ENCODE measurements around the gene MTHFD2L. TPM values are rescaled to one million over a fixed set of nuclear protein-coding genes. Genes with fewer than 3 reads are reported as not detected.
A peak's percentile ranks its signal among the peaks of the same experiment; 100 is the strongest.

Gene MTHFD2L
- total RNA-seq, 1 donor from 2014 or later: 13.6 TPM

DNA sequence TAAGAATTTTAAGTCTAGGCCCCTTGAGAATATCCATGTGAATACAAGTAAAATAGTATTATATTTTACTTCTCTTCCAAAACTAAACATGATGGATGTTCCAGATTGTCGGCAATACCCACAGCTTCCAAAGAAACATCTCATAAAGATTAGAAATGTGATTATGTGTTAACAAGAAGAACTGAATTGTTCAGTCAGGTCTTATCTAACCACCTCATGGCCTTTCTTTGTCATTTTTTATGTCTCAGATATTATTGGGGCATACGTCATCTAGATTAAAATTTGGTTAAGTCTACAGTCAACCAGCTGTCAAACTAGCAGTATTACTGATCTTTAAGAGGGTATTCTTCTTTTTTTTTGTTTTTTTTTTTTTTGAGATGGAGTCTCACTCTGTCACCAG lies 160.4 kb downstream of the MTHFD2L start:
- Mint-ChIP-seq H3K27me3 (ENCODE audit: unreplicated experiment) (no peaks in the 10 kb centered on the region), H3K9me3 (ENCODE audit: unreplicated experiment) (no peaks in the 10 kb centered on the region), H3K27ac (ENCODE audit: unreplicated experiment) (no peak overlapping the region), H3K36me3 (ENCODE audit: low read depth, unreplicated experiment) (no peaks in the 10 kb centered on the region), H3K4me1 (ENCODE audit: unreplicated experiment) (no peaks in the 10 kb centered on the region), H3K4me3 (ENCODE audit: unreplicated experiment) (no peak overlapping the region)
- no peak for DNase-seq (ENCODE audit: low spot score)
- TF ChIP-seq, protein P1, sequence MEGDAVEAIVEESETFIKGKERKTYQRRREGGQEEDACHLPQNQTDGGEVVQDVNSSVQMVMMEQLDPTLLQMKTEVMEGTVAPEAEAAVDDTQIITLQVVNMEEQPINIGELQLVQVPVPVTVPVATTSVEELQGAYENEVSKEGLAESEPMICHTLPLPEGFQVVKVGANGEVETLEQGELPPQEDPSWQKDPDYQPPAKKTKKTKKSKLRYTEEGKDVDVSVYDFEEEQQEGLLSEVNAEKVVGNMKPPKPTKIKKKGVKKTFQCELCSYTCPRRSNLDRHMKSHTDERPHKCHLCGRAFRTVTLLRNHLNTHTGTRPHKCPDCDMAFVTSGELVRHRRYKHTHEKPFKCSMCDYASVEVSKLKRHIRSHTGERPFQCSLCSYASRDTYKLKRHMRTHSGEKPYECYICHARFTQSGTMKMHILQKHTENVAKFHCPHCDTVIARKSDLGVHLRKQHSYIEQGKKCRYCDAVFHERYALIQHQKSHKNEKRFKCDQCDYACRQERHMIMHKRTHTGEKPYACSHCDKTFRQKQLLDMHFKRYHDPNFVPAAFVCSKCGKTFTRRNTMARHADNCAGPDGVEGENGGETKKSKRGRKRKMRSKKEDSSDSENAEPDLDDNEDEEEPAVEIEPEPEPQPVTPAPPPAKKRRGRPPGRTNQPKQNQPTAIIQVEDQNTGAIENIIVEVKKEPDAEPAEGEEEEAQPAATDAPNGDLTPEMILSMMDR (IDR thresholded peaks at IDR 0.05; ENCODE audit: unreplicated experiment): no peak

DNA sequence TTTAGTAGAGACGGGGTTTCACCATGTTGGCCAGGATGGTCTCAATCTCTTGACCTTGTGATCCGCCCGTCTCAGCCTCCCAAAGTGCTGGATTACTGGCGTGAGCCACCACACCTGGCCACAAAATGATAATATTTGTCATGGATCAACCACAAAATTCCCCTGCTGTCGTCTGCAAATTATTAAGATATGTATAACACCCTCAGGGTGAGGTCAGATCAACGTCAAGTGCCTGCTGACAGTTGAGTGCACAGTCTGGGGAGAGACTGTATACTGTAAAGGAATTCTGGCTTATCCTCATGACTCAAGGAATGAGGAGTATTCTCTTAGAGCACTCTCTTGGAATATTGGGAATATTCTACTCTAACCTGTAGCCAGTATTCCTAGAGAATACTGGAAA lies 161.6 kb downstream of the MTHFD2L start:
- no peak for DNase-seq (ENCODE audit: low spot score)
- Mint-ChIP-seq H3K9me3 (ENCODE audit: unreplicated experiment) (no peaks in the 10 kb centered on the region), H3K27ac (ENCODE audit: unreplicated experiment) (no peak overlapping the region), H3K4me1 (ENCODE audit: unreplicated experiment) (no peaks in the 10 kb centered on the region), H3K36me3 (ENCODE audit: low read depth, unreplicated experiment) (no peaks in the 10 kb centered on the region), H3K27me3 (ENCODE audit: unreplicated experiment) (no peaks in the 10 kb centered on the region), H3K4me3 (ENCODE audit: unreplicated experiment) (no peak overlapping the region)
- TF ChIP-seq, protein P1 (IDR thresholded peaks at IDR 0.05; ENCODE audit: unreplicated experiment): no peak

DNA sequence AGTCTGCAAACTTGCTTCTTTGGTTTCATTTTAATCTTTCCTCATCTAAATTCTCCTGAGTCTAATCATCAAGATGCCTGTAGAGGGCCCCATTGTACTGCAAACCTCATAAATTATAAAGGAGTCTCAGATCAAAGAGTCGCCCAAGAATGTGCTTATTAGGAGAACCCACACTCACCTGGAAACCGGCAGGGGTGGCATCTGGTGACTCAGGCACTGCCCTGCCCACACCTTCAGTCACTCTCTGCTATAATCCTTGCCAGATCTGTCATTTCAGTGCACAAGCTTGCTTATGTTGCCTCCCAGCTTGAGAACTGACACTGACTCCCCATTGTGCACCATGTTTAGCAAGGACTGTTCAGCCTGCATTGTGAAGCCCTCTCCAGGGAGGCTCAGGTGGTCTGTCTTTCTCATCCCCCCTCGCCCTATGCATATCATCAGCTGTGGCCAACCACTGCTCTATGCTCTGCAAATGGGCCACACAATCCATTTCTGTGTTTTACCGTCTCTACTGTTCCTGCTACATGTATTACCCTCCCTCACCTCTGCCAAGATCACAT lies 162.7 kb downstream of the MTHFD2L start:
- Mint-ChIP-seq H3K4me3 (ENCODE audit: unreplicated experiment) (no peak overlapping the region), H3K9me3 (ENCODE audit: unreplicated experiment) (no peaks in the 10 kb centered on the region), H3K27me3 (ENCODE audit: unreplicated experiment) (no peaks in the 10 kb centered on the region), H3K27ac (ENCODE audit: unreplicated experiment) (no peak overlapping the region), H3K36me3 (ENCODE audit: low read depth, unreplicated experiment) (no peaks in the 10 kb centered on the region), H3K4me1 (ENCODE audit: unreplicated experiment) (no peaks in the 10 kb centered on the region)
- TF ChIP-seq, protein P1 (IDR thresholded peaks at IDR 0.05; ENCODE audit: unreplicated experiment): peak; percentile 11
- DNase-seq (ENCODE audit: low spot score): peak; percentile 12

- DNase-seq (ENCODE audit: low spot score): no peak
- Mint-ChIP-seq H3K4me1 (ENCODE audit: unreplicated experiment) (no peaks in the 10 kb centered on the region), H3K9me3 (ENCODE audit: unreplicated experiment) (no peaks in the 10 kb centered on the region), H3K36me3 (ENCODE audit: low read depth, unreplicated experiment) (no peaks in the 10 kb centered on the region), H3K27me3 (ENCODE audit: unreplicated experiment) (no peaks in the 10 kb centered on the region), H3K4me3 (ENCODE audit: unreplicated experiment) (no peak overlapping the region), H3K27ac (ENCODE audit: unreplicated experiment) (no peak overlapping the region)
- TF ChIP-seq, protein P1 (IDR thresholded peaks at IDR 0.05; ENCODE audit: unreplicated experiment): no peak
Observed at GRCh38 chr4:74322301-74322700, 164.4 kb downstream of the MTHFD2L start.

GRCh38 chr4:74323663-74324062 lies 165.7 kb downstream of the MTHFD2L start:
- Mint-ChIP-seq H3K4me3 (ENCODE audit: unreplicated experiment) (no peak overlapping the region), H3K27ac (ENCODE audit: unreplicated experiment) (no peak overlapping the region), H3K27me3 (ENCODE audit: unreplicated experiment) (no peaks in the 10 kb centered on the region), H3K36me3 (ENCODE audit: low read depth, unreplicated experiment) (no peaks in the 10 kb centered on the region), H3K4me1 (ENCODE audit: unreplicated experiment) (no peaks in the 10 kb centered on the region), H3K9me3 (ENCODE audit: unreplicated experiment) (no peaks in the 10 kb centered on the region)
- no peak for DNase-seq (ENCODE audit: low spot score)
- TF ChIP-seq, protein P1 (IDR thresholded peaks at IDR 0.05; ENCODE audit: unreplicated experiment): no peak

Measured in endothelial cell (in vitro differentiated cells).